Glutamatergic neuron (in vitro differentiated cells): Measurements from ENCODE around the gene HNRNPA3. TPM values are rescaled to one million over a fixed set of nuclear protein-coding genes. Genes with fewer than 3 reads are reported as not detected.
"Not testable (repeated sequence)": the region's sequence is repeated elsewhere in the genome, so short reads cannot be mapped to it uniquely, and the experiment has no call there.

Experiments used
- DNase-seq: peaks from one replicate; pipeline ENCODE4 v3.0.0; 2022
- H3K27ac Mint-ChIP-seq: one replicate; pipeline ENCODE4 v1.8.0; 2020; ENCODE audit warnings: mild to moderate bottlenecking, mixed read lengths, inconsistent platforms; ENCODE audit not compliant: unreplicated experiment
- H3K27me3 Mint-ChIP-seq: one replicate; pipeline ENCODE4 v1.8.0; 2020; ENCODE audit warnings: mild to moderate bottlenecking, moderate library complexity, mixed read lengths, inconsistent platforms; ENCODE audit not compliant: unreplicated experiment
- H3K36me3 Mint-ChIP-seq: one replicate; pipeline ENCODE4 v1.8.0; 2020; ENCODE audit warnings: mild to moderate bottlenecking, mixed read lengths, inconsistent platforms; ENCODE audit not compliant: unreplicated experiment
- H3K4me1 Mint-ChIP-seq: one replicate; pipeline ENCODE4 v1.8.0; 2020; ENCODE audit warnings: mild to moderate bottlenecking, low read depth, mixed read lengths, inconsistent platforms; ENCODE audit not compliant: unreplicated experiment
- H3K4me3 Mint-ChIP-seq: one replicate; pipeline ENCODE4 v1.8.0; 2020; ENCODE audit warnings: mild to moderate bottlenecking, mixed read lengths, inconsistent platforms; ENCODE audit not compliant: unreplicated experiment
- H3K9me3 Mint-ChIP-seq: one replicate; pipeline ENCODE4 v1.8.0; 2020; ENCODE audit warnings: mild to moderate bottlenecking, moderate library complexity, mixed read lengths, inconsistent platforms; ENCODE audit not compliant: unreplicated experiment
- total RNA-seq: library from RNA; stranded (reverse); fragmentation: NEBNext Ultra II Directional; extraction: Animal tissue kit (Norgen Biotek cat#: 25700); gene quantifications from one replicate; pipeline ENCODE4 v1.2.1, GENCODE V29; 2021; ENCODE audit not compliant: unreplicated experiment
- TF ChIP-seq, protein P1 (sequence below): fragments of 200-600 bp; sonication (generic); IDR thresholded peaks from one replicate; pipeline ENCODE4 v1.5.0; 2021; ENCODE audit not compliant: partially characterized antibody, unreplicated experiment

Gene HNRNPA3
- total RNA-seq, 1 donor from 2014 or later, result 251 TPM

DNA sequence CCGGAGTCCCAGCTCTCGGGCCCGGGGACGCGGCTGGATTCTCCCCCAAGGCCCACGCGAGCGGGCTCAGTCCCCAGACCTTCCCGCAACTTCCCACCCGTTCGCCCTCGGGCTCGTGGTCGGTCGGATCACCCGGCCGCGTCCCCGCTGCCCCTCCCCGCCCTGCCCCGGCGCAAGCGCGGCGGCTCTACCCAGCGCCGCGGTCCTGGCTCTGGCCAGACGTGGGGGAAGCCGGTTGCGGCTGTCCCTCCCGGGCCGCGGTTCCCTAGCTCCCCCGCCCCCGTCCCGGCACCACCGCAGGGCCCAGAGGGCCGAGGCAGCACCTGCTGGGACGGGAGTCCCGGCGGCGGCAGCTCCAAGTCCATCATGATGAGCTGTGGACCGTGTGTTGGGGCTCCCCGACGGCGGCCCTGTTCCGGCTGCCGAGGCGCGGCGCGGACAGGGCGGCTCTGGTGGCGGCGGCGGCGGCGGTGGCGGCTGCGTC is 51.7 kb downstream of the HNRNPA3 start:
- no peak overlapping the region for H3K4me3 Mint-ChIP-seq
- peaks cover 6% of the 10 kb centered on the region for H3K27me3 Mint-ChIP-seq
- no peaks in the 10 kb centered on the region for H3K36me3 Mint-ChIP-seq
- H3K27ac Mint-ChIP-seq, result no peak overlapping the region
- peaks cover 27% of the 10 kb centered on the region for H3K4me1 Mint-ChIP-seq
- H3K9me3 Mint-ChIP-seq, result peaks cover 9% of the 10 kb centered on the region
- DNase-seq, result peak; percentile 64
- TF ChIP-seq, protein P1, sequence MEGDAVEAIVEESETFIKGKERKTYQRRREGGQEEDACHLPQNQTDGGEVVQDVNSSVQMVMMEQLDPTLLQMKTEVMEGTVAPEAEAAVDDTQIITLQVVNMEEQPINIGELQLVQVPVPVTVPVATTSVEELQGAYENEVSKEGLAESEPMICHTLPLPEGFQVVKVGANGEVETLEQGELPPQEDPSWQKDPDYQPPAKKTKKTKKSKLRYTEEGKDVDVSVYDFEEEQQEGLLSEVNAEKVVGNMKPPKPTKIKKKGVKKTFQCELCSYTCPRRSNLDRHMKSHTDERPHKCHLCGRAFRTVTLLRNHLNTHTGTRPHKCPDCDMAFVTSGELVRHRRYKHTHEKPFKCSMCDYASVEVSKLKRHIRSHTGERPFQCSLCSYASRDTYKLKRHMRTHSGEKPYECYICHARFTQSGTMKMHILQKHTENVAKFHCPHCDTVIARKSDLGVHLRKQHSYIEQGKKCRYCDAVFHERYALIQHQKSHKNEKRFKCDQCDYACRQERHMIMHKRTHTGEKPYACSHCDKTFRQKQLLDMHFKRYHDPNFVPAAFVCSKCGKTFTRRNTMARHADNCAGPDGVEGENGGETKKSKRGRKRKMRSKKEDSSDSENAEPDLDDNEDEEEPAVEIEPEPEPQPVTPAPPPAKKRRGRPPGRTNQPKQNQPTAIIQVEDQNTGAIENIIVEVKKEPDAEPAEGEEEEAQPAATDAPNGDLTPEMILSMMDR, result no peak

DNA sequence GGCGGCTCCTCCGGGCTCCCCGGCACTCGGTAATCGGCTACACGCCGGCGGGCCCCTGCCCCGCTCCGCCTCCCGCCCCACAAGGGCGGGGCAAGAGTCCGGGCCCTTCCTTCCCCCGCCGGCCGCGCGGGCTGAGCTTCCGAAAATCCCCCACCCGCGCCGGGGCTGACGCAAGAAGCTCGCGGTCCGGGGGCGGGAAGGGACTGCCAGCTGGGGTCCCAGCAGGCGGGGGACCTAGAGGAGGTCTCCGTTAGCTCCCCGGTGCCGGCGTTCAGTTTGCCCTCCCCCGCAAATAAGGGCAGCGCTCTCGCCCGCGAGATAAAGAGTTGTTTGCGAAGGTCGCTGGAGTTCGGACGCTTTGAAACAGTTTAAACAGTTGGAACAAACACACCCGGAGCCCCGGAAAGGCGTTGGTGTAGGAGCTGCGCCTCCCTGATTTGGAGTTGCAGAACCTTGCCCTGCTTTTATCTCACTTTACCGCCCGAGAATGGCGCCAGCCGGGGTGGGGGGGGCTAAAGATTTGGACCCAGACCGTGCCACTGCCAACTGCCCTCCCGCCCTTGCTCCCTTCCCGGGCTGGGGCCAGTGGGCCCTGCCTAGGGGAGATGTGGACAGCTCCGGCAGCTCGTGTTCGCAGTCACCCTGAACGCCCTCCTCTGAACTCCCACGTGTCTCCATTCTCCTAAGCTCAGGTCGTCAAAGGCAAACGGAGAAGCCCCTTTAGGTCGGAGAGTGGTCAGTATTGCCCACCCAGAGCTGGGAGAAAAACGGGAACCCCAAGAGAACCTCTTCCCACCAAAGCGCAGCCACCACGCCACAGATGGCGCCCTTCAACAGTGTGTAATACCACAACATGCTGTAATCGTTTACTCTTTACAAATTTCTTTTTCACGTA is 52.3 kb downstream of the HNRNPA3 start, which contains the start of gene NFE2L2:
Gene NFE2L2 (minus strand): TSS at position 35 of the 895 bp plus-strand sequence. CDS start 151 bp downstream, outside the sequence.
- Mint-ChIP-seq H3K4me3 (peak within 1 kb of the TSS; percentile 94), H3K36me3 (no peaks in the 10 kb centered on the region), H3K4me1 (peaks cover 27% of the 10 kb centered on the region), H3K9me3 (peaks cover 9% of the 10 kb centered on the region), H3K27ac (peak within 1 kb of the TSS; percentile 95), H3K27me3 (peaks cover 6% of the 10 kb centered on the region)
- TF ChIP-seq, protein P1, result no peak
- DNase-seq, result peak; percentile 84

DNA sequence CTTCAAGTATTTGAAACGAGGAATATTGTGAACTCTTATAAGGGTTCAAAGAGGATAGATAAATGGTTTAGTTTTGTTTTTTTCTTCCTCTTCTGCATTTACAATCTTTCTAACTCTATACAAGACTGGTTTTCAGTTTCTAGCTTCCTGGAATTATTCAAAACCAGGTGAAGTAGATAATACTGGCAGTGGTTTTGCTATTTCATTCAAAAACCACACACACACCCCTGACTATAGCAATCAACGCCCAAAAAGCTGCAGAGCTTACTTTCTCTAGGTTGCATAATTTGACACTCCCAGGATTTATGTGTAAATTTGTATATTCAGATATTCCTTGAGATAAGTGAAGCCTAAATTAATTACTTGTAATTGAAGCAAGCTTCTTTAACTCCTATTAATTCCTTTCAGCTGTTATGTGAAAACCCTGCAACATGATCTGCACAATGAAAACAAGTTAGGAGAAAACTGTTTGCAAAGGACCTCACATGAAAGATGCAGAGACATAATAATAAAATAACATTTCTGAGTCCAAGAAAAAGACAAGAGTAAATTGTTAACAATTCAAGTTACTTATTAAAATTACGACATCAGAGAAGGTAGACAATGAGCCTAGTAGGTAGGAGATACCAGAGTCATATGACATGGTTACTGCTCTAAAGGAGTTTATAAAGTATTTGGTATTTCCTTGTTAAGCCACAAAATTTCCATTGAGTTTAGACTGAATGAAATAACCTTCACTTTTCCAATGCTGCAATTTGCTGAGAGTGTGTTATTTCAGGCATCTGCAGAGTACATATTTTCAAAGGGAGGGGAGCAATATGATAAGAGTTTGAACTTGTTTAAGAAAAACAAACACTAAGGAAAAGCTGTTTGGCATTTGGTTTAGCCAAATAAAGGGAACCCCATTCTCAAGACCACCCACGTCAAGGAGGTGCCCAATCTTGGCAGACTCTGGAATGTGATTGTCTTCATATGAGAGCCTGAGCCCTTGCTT is 53.5 kb downstream of the HNRNPA3 start:
- Mint-ChIP-seq H3K4me3 (peak overlapping the region; percentile 94), H3K27me3 (peaks cover 6% of the 10 kb centered on the region), H3K9me3 (peaks cover 9% of the 10 kb centered on the region), H3K4me1 (peaks cover 23% of the 10 kb centered on the region), H3K36me3 (no peaks in the 10 kb centered on the region), H3K27ac (peak overlapping the region; percentile 95)
- TF ChIP-seq, protein P1, result no peak
- no peak for DNase-seq

DNA sequence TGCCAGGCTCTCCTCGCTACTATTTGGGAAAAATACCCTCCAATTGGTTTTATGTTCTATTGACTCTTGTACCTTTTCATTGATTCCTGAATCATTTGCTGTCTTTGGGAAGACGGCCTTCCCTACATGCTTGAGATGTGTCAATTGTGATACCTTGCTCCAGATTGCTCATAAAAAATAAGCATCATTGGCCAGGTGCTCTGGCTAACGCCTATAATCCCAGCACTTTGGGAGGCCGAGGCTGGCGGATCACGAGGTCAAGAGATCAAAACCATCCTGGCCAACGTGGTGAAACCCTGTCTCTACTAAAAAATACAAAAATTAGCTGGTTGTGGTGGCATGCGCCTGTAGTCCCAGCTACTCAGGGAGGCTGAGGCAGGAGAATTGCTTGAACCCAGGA is 54.4 kb downstream of the HNRNPA3 start:
- not testable (repeated sequence) for H3K9me3 Mint-ChIP-seq, H3K4me3 Mint-ChIP-seq, H3K27ac Mint-ChIP-seq, H3K36me3 Mint-ChIP-seq, H3K27me3 Mint-ChIP-seq, DNase-seq
- peaks cover 16% of the 10 kb centered on the region for H3K4me1 Mint-ChIP-seq

DNA sequence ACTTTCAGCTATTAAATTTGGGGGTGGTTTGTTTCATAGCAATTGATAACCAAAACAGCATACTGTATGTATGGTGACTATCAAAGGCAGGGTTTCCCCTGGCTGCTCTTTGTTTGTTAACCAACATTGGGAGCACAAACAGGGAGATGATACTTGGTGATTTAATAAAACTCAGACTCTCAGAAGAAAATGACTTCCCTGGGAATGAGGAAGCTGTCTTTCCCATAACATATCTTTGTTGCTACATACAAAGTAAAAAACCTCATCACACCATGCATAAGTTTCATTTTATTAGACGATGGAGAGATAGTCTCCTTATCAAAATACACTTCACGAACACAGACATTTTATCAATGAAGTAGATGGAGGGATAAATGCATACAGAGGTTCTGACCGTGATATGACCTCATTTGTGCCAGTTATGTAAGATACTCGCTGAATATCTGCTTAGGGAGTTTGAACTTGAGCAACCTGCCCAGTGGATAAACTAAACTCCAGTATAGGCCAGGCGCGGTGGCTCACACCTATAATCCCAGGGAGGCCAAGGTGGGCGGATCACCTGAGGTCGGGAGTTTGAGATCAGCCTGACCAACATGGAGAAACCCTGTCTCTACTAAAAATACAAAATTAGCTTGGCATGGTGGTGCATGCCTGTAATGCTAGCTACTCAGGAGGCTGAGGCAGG is 55.7 kb downstream of the HNRNPA3 start:
- H3K4me1 Mint-ChIP-seq, result peaks cover 7% of the 10 kb centered on the region
- TF ChIP-seq, protein P1, result no peak
- no peak overlapping the region for H3K4me3 Mint-ChIP-seq
- H3K36me3 Mint-ChIP-seq, result no peaks in the 10 kb centered on the region
- H3K9me3 Mint-ChIP-seq, result peaks cover 6% of the 10 kb centered on the region
- DNase-seq, result no peak
- no peak overlapping the region for H3K27ac Mint-ChIP-seq
- peaks cover 3% of the 10 kb centered on the region for H3K27me3 Mint-ChIP-seq
